MCF 10A (cell line): ENCODE measurements around the gene MAN2C1. TPM values are rescaled to one million over a fixed set of nuclear protein-coding genes. Genes with fewer than 3 reads are reported as not detected.

Source experiments
- BruUV-seq: library from RNA; stranded (reverse); fragments of 400-500 nt; replicated peaks from 2 replicates; lab custom pipeline; 2021; lab: Mats Ljungman, UMichigan
- CTCF ChIA-PET: fragments of 300-600 bp; sonication (Branson Sonifier 250); formaldehyde crosslinking; extraction: SDS; loops from one replicate; lab custom pipeline; 2021; ENCODE audit warnings: antibody characterized with exemption, inconsistent platforms; lab: Yijun Ruan, JAX
- POLR2A ChIA-PET: fragments of 300-600, 350-650 bp; sonication (Branson Sonifier 250); formaldehyde crosslinking; extraction: SDS; loops from one replicate; lab custom pipeline; 2020; ENCODE audit warnings: antibody characterized with exemption, inconsistent platforms; lab: Yijun Ruan, JAX
- DNase-seq: peaks from one replicate; pipeline ENCODE4 v3.0.0-alpha.2; 2018; ENCODE audit not compliant: unreplicated experiment
- H3K27ac Mint-ChIP-seq: one replicate; pipeline ENCODE4 v1.8.0; 2022; ENCODE audit warnings: mild to moderate bottlenecking, low read depth, mixed read lengths; ENCODE audit not compliant: unreplicated experiment
- H3K27me3 Mint-ChIP-seq: one replicate; pipeline ENCODE4 v1.8.0; 2022; ENCODE audit warnings: mixed read lengths; ENCODE audit not compliant: insufficient read depth, unreplicated experiment
- H3K36me3 Mint-ChIP-seq: one replicate; pipeline ENCODE4 v1.8.0; 2022; ENCODE audit warnings: mild to moderate bottlenecking, moderate library complexity, mixed read lengths; ENCODE audit not compliant: insufficient read depth, unreplicated experiment
- H3K4me1 Mint-ChIP-seq: one replicate; pipeline ENCODE4 v1.8.0; 2022; ENCODE audit warnings: mixed read lengths; ENCODE audit not compliant: insufficient read depth, unreplicated experiment
- H3K4me3 Mint-ChIP-seq: one replicate; pipeline ENCODE4 v1.8.0; 2022; ENCODE audit warnings: mild to moderate bottlenecking, moderate library complexity, mixed read lengths; ENCODE audit not compliant: unreplicated experiment
- H3K9me3 Mint-ChIP-seq: one replicate; pipeline ENCODE4 v1.8.0; 2022; ENCODE audit warnings: mixed read lengths; ENCODE audit not compliant: unreplicated experiment
- intact Hi-C: fragments of 100-400 bp; cut with micrococcal nuclease; formaldehyde crosslinking; loops from 2 replicates; pipeline ENCODE4 v1.14.1; 2022
- total RNA-seq: library from RNA; stranded (reverse); gene quantifications from 2 replicates; pipeline ENCODE4 v1.2.3, GENCODE V29; 2022
- TF ChIP-seq, protein P1 (sequence below): fragments of 200-600 bp; IDR thresholded peaks from one replicate; pipeline ENCODE4 v1.8.0; 2022; ENCODE audit warnings: antibody characterized with exemption, mild to moderate bottlenecking; ENCODE audit not compliant: unreplicated experiment

MAN2C1 gene
- total RNA-seq, 1 experiment from 2014 or later = 163 TPM

DNA sequence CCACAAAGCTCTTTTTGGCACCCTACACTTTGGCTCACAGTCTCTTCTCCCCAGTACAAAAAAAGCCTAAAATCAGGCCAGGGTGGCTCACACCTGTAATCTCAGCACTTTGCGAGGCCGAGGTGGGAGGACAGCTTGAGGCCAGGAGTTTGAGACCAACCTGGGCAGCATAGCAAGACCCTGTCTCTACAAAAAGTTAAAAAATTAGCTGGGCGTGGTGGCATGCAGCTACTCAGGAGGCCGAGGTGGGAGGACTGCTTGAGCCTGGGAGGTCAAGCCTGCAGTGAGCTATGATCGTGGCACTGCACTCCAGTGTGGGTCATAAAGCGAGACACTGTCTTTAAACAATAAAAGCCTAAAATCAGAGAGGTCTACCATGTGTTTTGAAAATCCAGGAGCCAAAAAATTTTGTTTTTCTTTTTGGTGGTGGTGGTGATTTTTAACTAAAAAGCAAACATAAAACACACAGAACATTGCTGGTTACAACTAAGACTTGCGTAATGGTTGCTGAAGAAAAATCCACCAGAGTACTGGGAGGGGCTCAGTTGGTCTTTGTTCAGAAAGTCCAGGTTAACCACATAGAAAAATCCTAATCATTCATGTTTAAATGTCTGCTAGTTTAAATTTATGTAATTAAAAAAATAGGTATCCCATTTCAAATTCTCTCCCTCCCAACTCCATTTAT, 1.6 kb upstream of the MAN2C1 start:
- Mint-ChIP-seq H3K27ac (no peak overlapping the region), H3K9me3 (no peaks in the 10 kb centered on the region), H3K4me3 (peak overlapping the region; percentile 91), H3K27me3 (no peaks in the 10 kb centered on the region), H3K4me1 (peaks cover 8% of the 10 kb centered on the region), H3K36me3 (peaks cover 74% of the 10 kb centered on the region)
- ChIA-PET POLR2A (interaction anchor here (0.9 to 7.5 kb wide), 12 partner anchors 10 to 277 kb away, joined by 3 to 245 read pairs (median 14); partner anchors contain the start of genes COMMD4, IMP3, NEIL1 and SIN3A), CTCF (interaction anchor here (1.2 to 1.8 kb wide), 2 partner anchors 18 to 224 kb away, joined by 3 to 8 read pairs; no protein-coding TSS in a partner anchor)
- intact Hi-C loops = loop anchor here (2.0 to 5.0 kb wide), 5 partner anchors 85 to 341 kb away; partner anchors contain the start of gene PTPN9
- TF ChIP-seq, protein P1, sequence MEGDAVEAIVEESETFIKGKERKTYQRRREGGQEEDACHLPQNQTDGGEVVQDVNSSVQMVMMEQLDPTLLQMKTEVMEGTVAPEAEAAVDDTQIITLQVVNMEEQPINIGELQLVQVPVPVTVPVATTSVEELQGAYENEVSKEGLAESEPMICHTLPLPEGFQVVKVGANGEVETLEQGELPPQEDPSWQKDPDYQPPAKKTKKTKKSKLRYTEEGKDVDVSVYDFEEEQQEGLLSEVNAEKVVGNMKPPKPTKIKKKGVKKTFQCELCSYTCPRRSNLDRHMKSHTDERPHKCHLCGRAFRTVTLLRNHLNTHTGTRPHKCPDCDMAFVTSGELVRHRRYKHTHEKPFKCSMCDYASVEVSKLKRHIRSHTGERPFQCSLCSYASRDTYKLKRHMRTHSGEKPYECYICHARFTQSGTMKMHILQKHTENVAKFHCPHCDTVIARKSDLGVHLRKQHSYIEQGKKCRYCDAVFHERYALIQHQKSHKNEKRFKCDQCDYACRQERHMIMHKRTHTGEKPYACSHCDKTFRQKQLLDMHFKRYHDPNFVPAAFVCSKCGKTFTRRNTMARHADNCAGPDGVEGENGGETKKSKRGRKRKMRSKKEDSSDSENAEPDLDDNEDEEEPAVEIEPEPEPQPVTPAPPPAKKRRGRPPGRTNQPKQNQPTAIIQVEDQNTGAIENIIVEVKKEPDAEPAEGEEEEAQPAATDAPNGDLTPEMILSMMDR = no peak
- no peak for DNase-seq
- no TSS peak for BruUV-seq

DNA sequence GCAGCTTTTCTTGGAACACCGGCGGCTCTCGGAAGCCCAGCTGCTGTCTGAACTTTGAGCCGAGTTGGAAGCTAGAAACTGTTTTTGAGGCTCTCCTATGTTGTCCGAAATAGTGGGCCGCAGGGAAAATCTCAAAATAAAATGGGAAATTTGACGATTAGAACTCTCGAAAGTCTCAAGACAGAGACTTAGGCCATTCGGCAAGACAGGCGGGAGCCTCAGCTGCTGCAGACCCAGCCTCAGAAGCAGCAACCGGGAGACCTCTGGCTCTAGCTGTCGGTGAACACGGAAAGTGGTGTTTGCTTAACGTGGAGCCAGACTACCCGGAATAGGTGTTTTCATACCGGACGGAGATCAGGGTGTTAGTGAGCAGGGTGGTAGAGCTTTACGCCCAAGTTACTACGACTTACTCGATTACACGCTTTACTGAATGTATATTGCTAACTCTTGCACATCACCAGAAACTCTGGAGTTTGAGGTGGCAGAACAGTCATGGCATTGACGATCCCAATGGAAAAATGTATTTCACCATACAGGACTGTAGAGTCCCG, 357 bp upstream of the MAN2C1 start:
- intact Hi-C loops = loop anchor here (2.0 to 5.0 kb wide), 5 partner anchors 86 to 340 kb away; partner anchors contain the start of gene PTPN9
- POLR2A ChIA-PET = interaction anchor here (0.5 to 7.5 kb wide), 38 partner anchors 9 to 1666 kb away, joined by 3 to 245 read pairs (median 5); partner anchors contain the start of genes C15orf39, COMMD4, IMP3 and NEIL1
- Mint-ChIP-seq H3K9me3 (no peaks in the 10 kb centered on the region), H3K36me3 (peaks cover 71% of the 10 kb centered on the region), H3K27ac (peak overlapping the region; percentile 96), H3K4me1 (peaks cover 8% of the 10 kb centered on the region), H3K27me3 (no peaks in the 10 kb centered on the region), H3K4me3 (peak overlapping the region; percentile 91)
- BruUV-seq = TSS peak; percentile 77
- CTCF ChIA-PET = interaction anchor here (0.6 to 2.3 kb wide), 15 partner anchors 7 to 770 kb away, joined by 3 to 23 read pairs (median 4); partner anchors contain the start of gene IMP3
- TF ChIP-seq, protein P1 = no peak
- no peak for DNase-seq

DNA sequence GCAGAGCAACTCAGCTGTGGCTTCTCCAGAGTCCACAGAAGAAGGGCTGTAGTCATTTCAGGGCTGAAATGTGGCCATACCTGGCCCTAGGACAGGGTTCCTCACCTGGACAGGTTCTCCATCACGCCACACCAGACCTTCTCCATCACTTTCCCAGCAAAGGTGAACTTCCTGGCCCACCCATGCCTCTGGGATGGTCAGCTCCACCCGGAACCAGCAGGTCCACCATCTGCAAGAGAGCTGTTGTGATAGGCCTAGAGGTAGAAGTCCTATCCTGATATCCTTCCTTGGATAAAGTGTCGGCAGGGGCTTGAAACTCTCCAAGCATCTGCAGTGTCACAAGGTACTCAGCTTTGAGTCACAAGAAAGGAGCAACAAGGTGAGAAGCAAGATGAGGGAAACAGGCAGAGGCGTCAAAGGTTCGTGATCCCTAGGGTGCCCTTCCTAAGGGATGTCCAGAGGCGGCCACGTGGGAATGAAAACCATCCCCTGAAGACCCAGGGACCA, 948 bp downstream of the MAN2C1 start:
- H3K27me3 Mint-ChIP-seq = no peaks in the 10 kb centered on the region
- no peak for DNase-seq
- BruUV-seq = no TSS peak
- TF ChIP-seq, protein P1 = no peak
- intact Hi-C loops = loop anchor here (1.0 to 5.0 kb wide), 5 partner anchors 140 to 317 kb away; partner anchors contain the start of gene PTPN9
- POLR2A ChIA-PET = interaction anchor here (0.5 to 7.5 kb wide), 29 partner anchors 8 to 752 kb away, joined by 3 to 245 read pairs (median 6); partner anchors contain the start of genes CLK3, COMMD4, IMP3 and NEIL1
- peak overlapping the region; percentile 91 for H3K4me3 Mint-ChIP-seq
- H3K36me3 Mint-ChIP-seq = peaks cover 71% of the 10 kb centered on the region
- CTCF ChIA-PET = interaction anchor here (0.6 to 2.3 kb wide), 30 partner anchors 9 to 998 kb away, joined by 3 to 23 read pairs (median 4); partner anchors contain the start of genes IMP3 and SNX33
- H3K9me3 Mint-ChIP-seq = no peaks in the 10 kb centered on the region
- H3K4me1 Mint-ChIP-seq = peaks cover 8% of the 10 kb centered on the region
- H3K27ac Mint-ChIP-seq = peak overlapping the region; percentile 96
